ENCODE data around the gene MYOG.

DNA sequence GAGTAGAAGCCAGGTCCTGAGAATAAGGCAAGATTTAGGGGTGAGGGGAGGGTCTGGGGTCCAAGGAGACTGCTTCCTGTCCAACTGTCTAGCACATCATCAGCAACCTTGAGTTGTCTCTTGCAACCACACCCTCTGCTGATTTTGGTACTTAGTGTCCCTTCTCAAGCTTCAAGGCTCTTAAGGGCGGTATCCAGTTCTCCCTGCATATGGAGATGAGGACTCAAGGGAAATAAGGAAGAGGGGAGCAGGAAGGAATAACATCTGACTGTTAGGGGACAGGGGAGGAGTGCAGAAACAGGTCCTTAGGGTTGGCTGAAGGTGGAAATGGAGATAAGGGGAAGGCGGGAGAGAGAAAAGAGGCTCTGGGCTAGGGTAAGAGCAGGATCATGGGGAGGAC, 12.3 kb downstream of the MYOG start:
- TF ChIP-seq GATA3 (IDR thresholded peaks at IDR 0.05; ENCODE audit: low read depth, low read length) = no peak
- TF ChIP-seq GATA2 (IDR thresholded peaks at IDR 0.05; ENCODE audit: low read depth, low read length) = no peak

Data from SH-SY5Y (cell line).